Endothelial cell of umbilical vein (primary cell): ENCODE measurements around the gene HMCN1.

ENCODE experiments used
- EZH2 ChIP-seq: IDR thresholded peaks from 2 replicates; pipeline ENCODE4 v1.6.1; 2012; ENCODE audit warnings: borderline replicate concordance, low read depth, mild to moderate bottlenecking, moderate library complexity, low read length, inconsistent platforms; ENCODE audit not compliant: severe bottlenecking
- GATA2 ChIP-seq: IDR thresholded peaks from 2 replicates; pipeline ENCODE4 v1.7.0; 2011; ENCODE audit warnings: low read depth, mild to moderate bottlenecking, moderate library complexity, mixed read lengths, low read length; ENCODE audit not compliant: insufficient read length, insufficient read depth
- JUN ChIP-seq: IDR thresholded peaks from 2 replicates; pipeline ENCODE4 v1.6.1; 2011; ENCODE audit warnings: borderline replicate concordance, low read depth; ENCODE audit not compliant: insufficient read length, insufficient read depth
- MYC ChIP-seq: IDR thresholded peaks from one replicate; pipeline ENCODE4 v1.6.1; 2011; ENCODE audit warnings: mild to moderate bottlenecking, low read depth, low read length
- POLR2A ChIP-seq: IDR thresholded peaks from 2 replicates; pipeline ENCODE4 v1.6.1; 2012; ENCODE audit warnings: low read depth, mild to moderate bottlenecking, control low read depth, low read length
- POLR2AphosphoS5 ChIP-seq: IDR thresholded peaks from 2 replicates; pipeline ENCODE4 v1.6.1; 2012; ENCODE audit warnings: low read depth, mild to moderate bottlenecking, control low read depth, low read length, moderate library complexity; ENCODE audit not compliant: insufficient read depth
- TF ChIP-seq, protein P1 (sequence below): IDR thresholded peaks from 2 replicates; pipeline ENCODE4 v1.6.1; 2011; ENCODE audit not compliant: insufficient read depth, insufficient read length
- TF ChIP-seq, protein P2 (sequence below), 2 donors: IDR thresholded peaks; 1 replicate in 1 of 2; 2 replicates in 1 of 2; pipeline ENCODE4 v1.5.1; 2011; ENCODE audit warnings: low read length in 2 of 2, mild to moderate bottlenecking in 2 of 2, moderate library complexity in 2 of 2, control low read depth in 1 of 2, inconsistent platforms in 1 of 2, low read depth in 1 of 2; ENCODE audit not compliant: insufficient read depth in 1 of 2; ENCODE audit errors: extremely low read depth in 1 of 2

DNA sequence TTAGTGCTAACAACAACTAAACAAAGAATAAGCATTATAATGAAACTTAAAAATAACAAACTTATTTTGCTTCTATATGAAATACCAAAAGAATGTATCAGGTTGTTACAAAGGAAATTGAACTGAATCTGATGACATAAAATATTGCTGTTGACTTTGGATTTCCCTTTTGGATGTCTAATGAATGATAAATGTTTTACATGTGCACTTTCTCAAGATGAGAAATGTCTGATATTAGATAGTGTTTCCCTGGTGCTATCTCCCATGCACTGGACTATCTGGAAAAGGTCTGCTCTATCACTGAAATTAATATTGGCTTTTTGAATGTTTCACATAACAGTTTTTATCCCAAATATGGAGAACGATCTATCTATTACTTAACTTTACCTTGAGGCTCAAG, 179.9 kb downstream of the HMCN1 start:
- TF ChIP-seq EZH2 (no peak), POLR2A (no peak), JUN (no peak), MYC (no peak), GATA2 (no peak), POLR2AphosphoS5 (no peak)
- TF ChIP-seq, protein P1, sequence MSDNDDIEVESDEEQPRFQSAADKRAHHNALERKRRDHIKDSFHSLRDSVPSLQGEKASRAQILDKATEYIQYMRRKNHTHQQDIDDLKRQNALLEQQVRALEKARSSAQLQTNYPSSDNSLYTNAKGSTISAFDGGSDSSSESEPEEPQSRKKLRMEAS: no peak
- TF ChIP-seq, protein P2, sequence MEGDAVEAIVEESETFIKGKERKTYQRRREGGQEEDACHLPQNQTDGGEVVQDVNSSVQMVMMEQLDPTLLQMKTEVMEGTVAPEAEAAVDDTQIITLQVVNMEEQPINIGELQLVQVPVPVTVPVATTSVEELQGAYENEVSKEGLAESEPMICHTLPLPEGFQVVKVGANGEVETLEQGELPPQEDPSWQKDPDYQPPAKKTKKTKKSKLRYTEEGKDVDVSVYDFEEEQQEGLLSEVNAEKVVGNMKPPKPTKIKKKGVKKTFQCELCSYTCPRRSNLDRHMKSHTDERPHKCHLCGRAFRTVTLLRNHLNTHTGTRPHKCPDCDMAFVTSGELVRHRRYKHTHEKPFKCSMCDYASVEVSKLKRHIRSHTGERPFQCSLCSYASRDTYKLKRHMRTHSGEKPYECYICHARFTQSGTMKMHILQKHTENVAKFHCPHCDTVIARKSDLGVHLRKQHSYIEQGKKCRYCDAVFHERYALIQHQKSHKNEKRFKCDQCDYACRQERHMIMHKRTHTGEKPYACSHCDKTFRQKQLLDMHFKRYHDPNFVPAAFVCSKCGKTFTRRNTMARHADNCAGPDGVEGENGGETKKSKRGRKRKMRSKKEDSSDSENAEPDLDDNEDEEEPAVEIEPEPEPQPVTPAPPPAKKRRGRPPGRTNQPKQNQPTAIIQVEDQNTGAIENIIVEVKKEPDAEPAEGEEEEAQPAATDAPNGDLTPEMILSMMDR (IDR thresholded peaks at IDR 0.05; ENCODE audit: extremely low read depth in 1 of 2, insufficient read depth in 1 of 2, low read depth in 1 of 2, low read length in 2 of 2): no peak
